ENCODE data around the gene INO80. TPM values are rescaled to one million over a fixed set of nuclear protein-coding genes. Genes with fewer than 3 reads are reported as not detected.
"Not testable (repeated sequence)": the region's sequence is repeated elsewhere in the genome, so short reads cannot be mapped to it uniquely, and the experiment has no call there.

INO80 gene
- total RNA-seq, 2 donors from 2014 or later, result 27.2 to 64.4 TPM

DNA sequence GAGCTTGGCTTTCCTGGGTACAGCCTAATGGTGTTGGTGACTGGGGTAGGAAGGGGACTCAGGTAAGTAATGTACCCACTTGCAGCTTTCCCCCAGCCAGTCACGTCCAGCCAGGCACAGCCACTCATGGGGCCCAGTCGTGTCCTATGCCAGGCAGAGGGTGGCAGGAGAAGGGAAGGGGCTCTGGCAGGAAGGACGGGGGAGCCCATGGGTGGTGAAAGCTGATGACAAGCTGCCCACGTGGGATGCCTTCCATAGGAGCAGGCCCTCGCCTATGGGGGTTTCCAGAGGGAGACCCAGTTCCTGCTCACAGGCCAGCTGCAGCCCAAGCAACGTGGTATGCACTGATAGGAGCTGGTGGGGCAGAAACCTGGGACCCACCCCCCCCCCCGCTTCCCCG, 152.1 kb downstream of the INO80 start:
- no peak for ATAC-seq (ENCODE audit: insufficient number of reproducible peaks, low FRiP score, low read depth)
- Histone ChIP-seq H3K4me1 (ENCODE audit: control insufficient read depth in 1 of 2, low read depth in 2 of 2) (peaks cover 0 to 5% of the 10 kb centered on the region in 2 donors), H3K4me3 (no peak overlapping the region), H3K27me3 (replicated peaks; ENCODE audit: insufficient read depth) (no peaks in the 10 kb centered on the region), H3K27ac (no peak overlapping the region), H3K36me3 (no peaks in the 10 kb centered on the region), H3K9me3 (no peaks in the 10 kb centered on the region)
- DNase-seq (ENCODE audit: low spot score), result no peak
- TF ChIP-seq CTCF (IDR thresholded peaks at IDR 0.05), result no peak

DNA sequence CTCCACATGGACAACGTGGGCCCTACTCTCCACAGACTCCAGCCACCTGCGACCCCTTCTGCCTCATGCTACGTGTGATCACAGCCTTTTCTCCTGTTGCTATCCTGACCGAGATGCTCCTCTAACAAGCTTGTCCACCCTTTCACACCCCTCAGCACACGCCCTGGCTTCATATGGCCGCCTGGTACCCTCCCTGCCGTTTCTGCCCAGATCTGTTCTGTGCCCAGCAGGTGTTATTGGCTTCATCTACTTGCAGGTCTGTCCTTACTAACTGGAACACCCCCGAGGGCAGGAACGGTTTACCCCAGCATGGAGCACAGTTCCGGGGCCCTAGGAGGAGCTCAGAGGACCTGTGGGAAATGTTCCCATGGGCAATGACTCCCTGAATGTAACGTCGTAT, 152.9 kb downstream of the INO80 start:
- DNase-seq (ENCODE audit: low spot score) (no peak), ATAC-seq (ENCODE audit: insufficient number of reproducible peaks, low FRiP score, low read depth) (no peak)
- no peaks in the 10 kb centered on the region for H3K36me3 ChIP-seq
- no peaks in the 10 kb centered on the region for H3K9me3 ChIP-seq
- H3K4me3 ChIP-seq, result no peak overlapping the region
- H3K4me1 ChIP-seq (ENCODE audit: control insufficient read depth in 1 of 2, low read depth in 2 of 2), result peaks cover 0 to 11% of the 10 kb centered on the region in 2 donors
- no peaks in the 10 kb centered on the region for H3K27me3 ChIP-seq (replicated peaks; ENCODE audit: insufficient read depth)
- no peak overlapping the region for H3K27ac ChIP-seq
- TF ChIP-seq CTCF (IDR thresholded peaks at IDR 0.05), result no peak

GRCh38 chr15:40962317-40962716, 153.8 kb downstream of the INO80 start:
- not testable (repeated sequence) for H3K36me3 ChIP-seq; H3K27ac ChIP-seq; H3K27me3 ChIP-seq (replicated peaks; ENCODE audit: insufficient read depth); H3K9me3 ChIP-seq; DNase-seq (ENCODE audit: low spot score); ATAC-seq (ENCODE audit: insufficient number of reproducible peaks, low FRiP score, low read depth); H3K4me3 ChIP-seq
- H3K4me1 ChIP-seq (ENCODE audit: control insufficient read depth in 1 of 2, low read depth in 2 of 2), result peaks cover 3 to 18% of the 10 kb centered on the region in 2 donors

- ATAC-seq (ENCODE audit: insufficient number of reproducible peaks, low FRiP score, low read depth); H3K9me3 ChIP-seq; H3K36me3 ChIP-seq; H3K27me3 ChIP-seq (replicated peaks; ENCODE audit: insufficient read depth); H3K4me3 ChIP-seq; H3K27ac ChIP-seq; DNase-seq (ENCODE audit: low spot score): not testable (repeated sequence)
- peaks cover 9 to 24% of the 10 kb centered on the region in 2 donors for H3K4me1 ChIP-seq (ENCODE audit: control insufficient read depth in 1 of 2, low read depth in 2 of 2)
Measured at GRCh38 chr15:40961740-40962139, 154.3 kb downstream of the INO80 start.

DNA sequence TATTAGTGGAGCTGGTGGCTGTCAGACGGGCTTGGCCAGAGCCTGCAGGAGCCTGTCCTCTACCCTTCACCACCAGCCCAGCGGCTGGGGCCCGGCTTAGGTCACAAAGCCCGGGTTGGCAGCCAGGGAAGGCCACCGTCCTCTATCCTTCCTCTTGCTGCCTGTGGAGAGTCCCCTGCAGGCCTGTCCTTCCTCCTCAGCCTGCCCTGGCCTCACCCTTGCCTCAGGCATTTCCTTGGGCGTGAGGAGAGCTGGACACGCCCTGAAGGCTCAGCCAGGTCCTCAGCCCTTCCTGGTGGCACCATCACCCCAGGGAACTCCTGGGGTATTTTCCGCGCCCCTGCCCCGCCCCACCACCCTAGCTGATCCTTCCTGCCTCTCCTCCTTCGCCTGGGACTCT, 155.2 kb downstream of the INO80 start:
- DNase-seq (ENCODE audit: low spot score) (no peak), ATAC-seq (ENCODE audit: insufficient number of reproducible peaks, low FRiP score, low read depth) (no peak)
- H3K27me3 ChIP-seq (replicated peaks; ENCODE audit: insufficient read depth), result no peaks in the 10 kb centered on the region
- H3K36me3 ChIP-seq, result no peaks in the 10 kb centered on the region
- TF ChIP-seq CTCF (IDR thresholded peaks at IDR 0.05), result no peak
- H3K4me3 ChIP-seq, result no peak overlapping the region
- H3K27ac ChIP-seq, result no peak overlapping the region
- H3K4me1 ChIP-seq (ENCODE audit: control insufficient read depth in 1 of 2, low read depth in 2 of 2), result peaks cover 17 to 29% of the 10 kb centered on the region in 2 donors
- H3K9me3 ChIP-seq, result no peaks in the 10 kb centered on the region

DNA sequence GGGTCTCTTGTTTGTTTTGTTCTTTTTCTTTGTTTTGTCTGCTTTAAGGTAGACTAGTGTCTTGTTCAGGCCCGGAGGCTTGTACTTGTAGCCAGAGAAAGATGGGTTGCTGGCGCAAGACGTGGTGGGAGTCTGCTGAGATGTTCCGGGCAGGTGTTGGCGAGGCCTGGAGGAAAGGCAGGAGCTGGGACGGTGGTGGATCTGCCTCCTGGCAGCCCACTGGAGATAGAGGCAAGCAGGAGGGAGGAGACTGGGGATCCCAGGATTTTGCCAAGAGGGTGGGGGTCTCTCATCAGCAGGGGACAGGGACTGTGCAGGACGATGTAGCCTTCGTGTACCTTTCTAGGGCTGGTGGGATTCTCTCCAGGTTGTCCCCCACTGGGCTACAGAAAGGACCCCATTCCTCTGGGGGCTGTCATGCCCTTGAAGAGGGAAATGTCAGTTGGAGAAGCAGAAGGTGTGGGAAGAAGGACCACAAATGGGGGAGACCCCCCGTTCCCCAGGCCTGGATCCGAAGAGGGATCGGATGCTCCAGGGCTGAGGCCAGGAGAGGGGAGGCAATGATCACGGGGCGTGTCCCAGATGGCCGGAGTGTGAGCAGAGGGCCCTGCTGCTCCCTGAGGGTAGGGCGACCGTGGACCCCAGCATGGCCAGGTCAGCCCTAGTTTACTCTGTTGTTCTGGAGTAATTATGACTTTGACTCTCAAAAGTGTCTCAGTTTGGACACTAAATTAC, 155.8 kb downstream of the INO80 start:
- Histone ChIP-seq H3K36me3 (no peaks in the 10 kb centered on the region), H3K4me1 (ENCODE audit: control insufficient read depth in 1 of 2, low read depth in 2 of 2) (peaks cover 17 to 33% of the 10 kb centered on the region in 2 donors), H3K4me3 (no peak overlapping the region), H3K27ac (no peak overlapping the region), H3K27me3 (replicated peaks; ENCODE audit: insufficient read depth) (no peaks in the 10 kb centered on the region), H3K9me3 (no peaks in the 10 kb centered on the region)
- no peak for ATAC-seq (ENCODE audit: insufficient number of reproducible peaks, low FRiP score, low read depth)
- no peak for TF ChIP-seq CTCF (IDR thresholded peaks at IDR 0.05)
- no peak for DNase-seq (ENCODE audit: low spot score)
